ENCODE results near the gene SYPL1. TPM values are rescaled to one million over a fixed set of nuclear protein-coding genes. Genes with fewer than 3 reads are reported as not detected.

Gene SYPL1
- total RNA-seq, 1 donor from 2014 or later, result 83.6 TPM

- no peak overlapping the region for H3K4me3 ChIP-seq
- intact Hi-C loops (cut with micrococcal nuclease), result no loop called here
- H3K27ac ChIP-seq (replicated peaks), result no peak overlapping the region
- peaks cover 85% of the 10 kb centered on the region for H3K4me1 ChIP-seq
- DNase-seq, result no peak
- TF ChIP-seq CTCF (IDR thresholded peaks at IDR 0.05; ENCODE audit: borderline replicate concordance), result no peak
- no peaks in the 10 kb centered on the region for H3K9me3 ChIP-seq (replicated peaks)
- no peaks in the 10 kb centered on the region for H3K27me3 ChIP-seq (ENCODE audit: low read depth)
- no peaks in the 10 kb centered on the region for H3K36me3 ChIP-seq
Observed at GRCh38 chr7:106076537-106076936, 35.6 kb downstream of the SYPL1 start.

- no peaks in the 10 kb centered on the region for H3K27me3 ChIP-seq (ENCODE audit: low read depth)
- no peak overlapping the region for H3K4me3 ChIP-seq
- H3K4me1 ChIP-seq, result peaks cover 86% of the 10 kb centered on the region
- intact Hi-C loops (cut with micrococcal nuclease), result no loop called here
- no peak for TF ChIP-seq CTCF (IDR thresholded peaks at IDR 0.05; ENCODE audit: borderline replicate concordance)
- H3K9me3 ChIP-seq (replicated peaks), result no peaks in the 10 kb centered on the region
- H3K36me3 ChIP-seq, result no peaks in the 10 kb centered on the region
- no peak overlapping the region for H3K27ac ChIP-seq (replicated peaks)
- DNase-seq, result no peak
Observed at GRCh38 chr7:106075937-106076336, 36.2 kb downstream of the SYPL1 start.

- Histone ChIP-seq H3K27ac (replicated peaks) (peak overlapping the region; percentile 81), H3K4me3 (no peak overlapping the region), H3K27me3 (ENCODE audit: low read depth) (no peaks in the 10 kb centered on the region), H3K4me1 (peaks cover 86% of the 10 kb centered on the region), H3K36me3 (no peaks in the 10 kb centered on the region), H3K9me3 (replicated peaks) (no peaks in the 10 kb centered on the region)
- DNase-seq, result no peak
- no peak for TF ChIP-seq CTCF (IDR thresholded peaks at IDR 0.05; ENCODE audit: borderline replicate concordance)
- intact Hi-C loops (cut with micrococcal nuclease), result no loop called here
Observed at GRCh38 chr7:106074257-106074656, 37.9 kb downstream of the SYPL1 start.

- Histone ChIP-seq H3K27me3 (ENCODE audit: low read depth) (no peaks in the 10 kb centered on the region), H3K9me3 (replicated peaks) (no peaks in the 10 kb centered on the region), H3K27ac (replicated peaks) (peak overlapping the region; percentile 81), H3K4me1 (peaks cover 90% of the 10 kb centered on the region), H3K4me3 (no peak overlapping the region), H3K36me3 (no peaks in the 10 kb centered on the region)
- no peak for DNase-seq
- intact Hi-C loops (cut with micrococcal nuclease), result no loop called here
- no peak for TF ChIP-seq CTCF (IDR thresholded peaks at IDR 0.05; ENCODE audit: borderline replicate concordance)
Observed at GRCh38 chr7:106073701-106074100, 38.4 kb downstream of the SYPL1 start.

GRCh38 chr7:106072715-106073091 lies 39.4 kb downstream of the SYPL1 start:
- no peaks in the 10 kb centered on the region for H3K27me3 ChIP-seq (ENCODE audit: low read depth)
- intact Hi-C loops (cut with micrococcal nuclease), result no loop called here
- H3K4me3 ChIP-seq, result no peak overlapping the region
- no peak for DNase-seq
- H3K27ac ChIP-seq (replicated peaks), result peak overlapping the region; percentile 81
- TF ChIP-seq CTCF (IDR thresholded peaks at IDR 0.05; ENCODE audit: borderline replicate concordance), result no peak
- no peaks in the 10 kb centered on the region for H3K9me3 ChIP-seq (replicated peaks)
- H3K4me1 ChIP-seq, result peaks cover 86% of the 10 kb centered on the region
- no peaks in the 10 kb centered on the region for H3K36me3 ChIP-seq
